HG03159 (cell line): ENCODE results near the gene MAPT.
"Not testable (repeated sequence)": the region's sequence is repeated elsewhere in the genome, so short reads cannot be mapped to it uniquely, and the experiment has no call there.

ENCODE experiments used
- ATAC-seq: cut with Tn5 transposase; IDR thresholded peaks from one replicate; pipeline ENCODE4 v1.9.1; 2021; ENCODE audit warnings: mild to moderate bottlenecking, moderate library complexity; ENCODE audit not compliant: unreplicated experiment

The MAPT gene

GRCh38 chr17:45896803-45897693 lies 2.7 kb downstream of the MAPT start:
- ATAC-seq, result no peak

GRCh38 chr17:45900136-45900535 lies 5.8 kb downstream of the MAPT start:
- no peak for ATAC-seq

GRCh38 chr17:45900723-45901415 lies 6.5 kb downstream of the MAPT start:
- no peak for ATAC-seq

GRCh38 chr17:45902892-45903346 lies 8.6 kb downstream of the MAPT start:
- no peak for ATAC-seq

GRCh38 chr17:45904866-45905265 lies 10.5 kb downstream of the MAPT start:
- ATAC-seq, result no peak

- ATAC-seq, result no peak
Measured at GRCh38 chr17:45905814-45906213, 11.5 kb downstream of the MAPT start.

GRCh38 chr17:45906237-45906636 lies 11.9 kb downstream of the MAPT start:
- no peak for ATAC-seq

GRCh38 chr17:45906927-45907622 lies 12.7 kb downstream of the MAPT start:
- ATAC-seq, result no peak

- ATAC-seq, result no peak
Measured at GRCh38 chr17:45907750-45908395, 13.5 kb downstream of the MAPT start.

GRCh38 chr17:45908460-45908859 lies 14.1 kb downstream of the MAPT start:
- no peak for ATAC-seq

- no peak for ATAC-seq
Measured at GRCh38 chr17:45908935-45909334, 14.6 kb downstream of the MAPT start.

- no peak for ATAC-seq
Measured at GRCh38 chr17:45910667-45911066, 16.3 kb downstream of the MAPT start.

GRCh38 chr17:45912319-45912718 lies 18.0 kb downstream of the MAPT start:
- ATAC-seq, result no peak

- ATAC-seq, result not testable (repeated sequence)
Measured at GRCh38 chr17:45913030-45913429, 18.7 kb downstream of the MAPT start.

GRCh38 chr17:45914047-45914717 lies 19.8 kb downstream of the MAPT start:
- ATAC-seq, result no peak

- ATAC-seq, result no peak
Measured at GRCh38 chr17:45915263-45915662, 20.9 kb downstream of the MAPT start.

GRCh38 chr17:45917081-45917480 lies 22.7 kb downstream of the MAPT start:
- ATAC-seq, result no peak

GRCh38 chr17:45918241-45918745 lies 23.9 kb downstream of the MAPT start:
- no peak for ATAC-seq

- no peak for ATAC-seq
Measured at GRCh38 chr17:45919136-45919535, 24.8 kb downstream of the MAPT start.

GRCh38 chr17:45920083-45920482 lies 25.7 kb downstream of the MAPT start:
- no peak for ATAC-seq
